GM12875 (cell line): ENCODE data around the gene INSYN1.
"Not testable (repeated sequence)": the region's sequence is repeated elsewhere in the genome, so short reads cannot be mapped to it uniquely, and the experiment has no call there.

Source experiments
- H3K4me3 ChIP-seq: one replicate; pipeline ENCODE4 v1.5.1; 2011; ENCODE audit warnings: low read depth, low read length, control low read depth
- TF ChIP-seq, protein P1 (sequence below): IDR thresholded peaks from 2 replicates; pipeline ENCODE4 v1.5.1; 2011; ENCODE audit warnings: low read depth, mild to moderate bottlenecking, control low read depth, inconsistent platforms, low read length, moderate library complexity, borderline replicate concordance; ENCODE audit not compliant: insufficient read depth

INSYN1 gene

DNA sequence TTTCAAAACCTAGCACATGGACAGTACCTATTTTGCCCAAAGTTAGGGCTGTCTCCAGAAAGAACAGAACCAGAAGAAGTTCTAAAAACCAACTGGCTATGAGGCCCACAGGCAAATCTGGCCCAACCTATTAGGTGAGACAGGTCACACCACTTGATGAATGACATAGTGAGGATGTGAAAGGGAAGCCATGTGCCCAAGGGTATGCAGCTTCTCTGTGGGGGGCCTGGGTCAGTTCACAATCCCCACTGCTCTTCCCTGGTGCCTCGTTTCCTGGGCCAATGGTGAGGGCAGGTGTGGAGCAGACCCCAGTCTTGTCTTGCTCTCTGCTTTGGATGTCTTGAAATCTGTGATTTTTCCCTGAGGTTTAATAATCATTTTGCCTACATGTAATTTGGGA is 8.9 kb downstream of the INSYN1 start:
- TF ChIP-seq, protein P1, sequence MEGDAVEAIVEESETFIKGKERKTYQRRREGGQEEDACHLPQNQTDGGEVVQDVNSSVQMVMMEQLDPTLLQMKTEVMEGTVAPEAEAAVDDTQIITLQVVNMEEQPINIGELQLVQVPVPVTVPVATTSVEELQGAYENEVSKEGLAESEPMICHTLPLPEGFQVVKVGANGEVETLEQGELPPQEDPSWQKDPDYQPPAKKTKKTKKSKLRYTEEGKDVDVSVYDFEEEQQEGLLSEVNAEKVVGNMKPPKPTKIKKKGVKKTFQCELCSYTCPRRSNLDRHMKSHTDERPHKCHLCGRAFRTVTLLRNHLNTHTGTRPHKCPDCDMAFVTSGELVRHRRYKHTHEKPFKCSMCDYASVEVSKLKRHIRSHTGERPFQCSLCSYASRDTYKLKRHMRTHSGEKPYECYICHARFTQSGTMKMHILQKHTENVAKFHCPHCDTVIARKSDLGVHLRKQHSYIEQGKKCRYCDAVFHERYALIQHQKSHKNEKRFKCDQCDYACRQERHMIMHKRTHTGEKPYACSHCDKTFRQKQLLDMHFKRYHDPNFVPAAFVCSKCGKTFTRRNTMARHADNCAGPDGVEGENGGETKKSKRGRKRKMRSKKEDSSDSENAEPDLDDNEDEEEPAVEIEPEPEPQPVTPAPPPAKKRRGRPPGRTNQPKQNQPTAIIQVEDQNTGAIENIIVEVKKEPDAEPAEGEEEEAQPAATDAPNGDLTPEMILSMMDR, result no peak
- H3K4me3 ChIP-seq, result no peak overlapping the region

DNA sequence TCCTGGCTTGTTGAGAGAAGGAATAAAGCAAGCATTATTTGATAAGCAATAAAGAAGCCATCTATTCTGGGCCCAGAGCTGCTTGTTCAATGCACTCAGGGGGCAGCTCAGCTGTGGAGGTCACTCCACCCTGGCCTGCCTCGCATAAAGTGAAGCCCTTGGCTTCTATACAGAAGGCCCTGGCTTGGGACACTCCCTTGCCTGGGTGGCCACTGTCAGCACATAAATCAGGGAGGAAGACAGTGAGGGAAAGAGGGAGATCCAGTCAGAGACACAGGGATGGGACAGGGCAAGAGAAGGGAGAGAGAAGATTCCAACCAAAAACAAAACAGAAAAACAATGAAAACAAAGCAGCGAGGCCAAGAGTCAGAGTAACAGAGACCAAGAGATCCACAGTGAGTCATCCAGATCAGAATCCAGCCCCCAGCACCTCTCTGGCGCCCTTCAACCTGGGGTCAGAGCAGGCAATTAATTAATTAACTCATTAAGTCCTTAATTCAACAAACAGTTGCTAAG is 11.8 kb downstream of the INSYN1 start:
- H3K4me3 ChIP-seq, result no peak overlapping the region
- TF ChIP-seq, protein P1, result no peak

DNA sequence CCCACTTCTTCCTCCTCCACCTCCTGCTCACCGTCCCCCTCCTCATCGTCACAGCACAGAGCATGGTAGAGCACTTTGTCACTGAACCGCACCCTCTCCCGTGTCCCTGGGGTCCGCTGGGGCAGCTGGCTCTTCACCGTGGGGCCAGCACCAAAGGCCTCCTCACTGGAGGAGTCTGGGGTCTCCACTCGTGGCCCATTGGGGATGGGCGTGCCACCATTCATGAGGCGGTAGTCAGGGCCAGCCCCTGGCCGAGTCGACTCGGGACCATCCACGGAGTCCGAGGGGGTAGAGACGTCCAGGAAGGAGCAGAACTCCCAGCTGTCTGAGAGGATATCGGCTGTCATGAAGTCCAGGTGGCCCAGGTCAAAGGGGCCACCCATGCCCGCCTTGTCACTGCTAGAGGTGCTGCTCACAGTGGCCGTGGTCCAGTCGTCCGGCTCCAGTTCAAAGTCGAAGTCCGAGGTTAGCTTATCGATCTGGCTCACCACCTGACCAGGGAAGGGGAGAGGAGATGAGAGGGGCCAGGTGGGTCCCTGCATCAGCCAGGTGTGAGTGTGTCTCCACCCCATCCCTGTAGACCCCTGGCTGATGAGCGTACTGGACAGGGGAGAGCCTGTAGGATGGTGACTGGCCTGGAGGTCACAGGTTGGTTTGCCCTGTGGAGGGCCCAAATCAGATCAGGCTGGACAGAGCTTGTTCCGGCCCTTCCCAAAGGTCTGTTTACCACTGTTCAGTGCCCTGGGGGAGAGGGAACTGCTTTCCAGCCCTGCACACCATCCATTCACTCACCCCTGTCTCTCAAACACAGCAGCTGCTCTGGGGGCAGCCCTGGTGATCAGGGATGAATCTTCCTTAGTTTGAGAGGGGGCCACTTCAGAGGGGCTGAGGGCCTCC is 12.8 kb downstream of the INSYN1 start:
- TF ChIP-seq, protein P1, result no peak

DNA sequence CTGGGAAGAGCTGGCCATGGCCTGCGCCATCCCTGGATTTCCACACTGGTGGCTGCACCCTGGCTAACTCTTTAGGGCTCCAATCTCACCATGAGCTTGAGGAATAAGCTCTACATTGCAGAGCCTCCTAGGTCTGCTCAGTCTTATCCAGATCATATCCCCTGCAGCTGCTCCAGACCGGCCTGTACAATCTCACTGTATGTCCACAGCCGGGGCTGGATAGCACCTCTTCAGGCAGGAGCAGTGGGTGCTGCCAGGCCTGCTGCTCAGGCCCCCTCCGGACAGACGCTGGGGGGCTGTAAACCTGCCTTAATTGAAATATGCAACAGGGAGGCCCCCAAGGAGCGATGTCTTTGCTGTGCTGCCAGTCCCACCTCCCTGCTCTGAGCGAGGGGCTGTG is 15.6 kb downstream of the INSYN1 start:
- no peak overlapping the region for H3K4me3 ChIP-seq
- TF ChIP-seq, protein P1, result no peak

More for the DNA sequence above, 12.8 kb downstream of the INSYN1 start:
- H3K4me3 ChIP-seq, result no peak overlapping the region

DNA sequence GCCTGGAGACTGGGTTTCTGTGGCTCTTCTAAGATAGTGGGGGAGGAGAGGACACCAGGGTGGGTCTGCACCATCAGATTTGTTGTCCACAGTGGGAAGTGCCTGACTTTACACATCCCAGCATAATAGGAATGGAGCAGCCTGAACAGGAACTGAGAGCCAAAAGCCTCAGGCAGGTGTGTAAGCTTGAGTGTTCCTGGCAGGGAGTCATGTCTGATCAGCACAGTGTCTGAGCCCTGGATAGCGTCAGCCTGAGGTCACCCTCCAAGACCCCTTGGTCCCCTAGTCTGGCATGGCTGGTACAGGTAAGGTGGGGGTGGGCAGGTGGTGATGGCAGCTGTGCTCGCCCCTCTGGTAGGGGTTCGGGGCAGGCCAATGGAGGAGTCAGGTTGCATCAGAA is 20.2 kb downstream of the INSYN1 start:
- TF ChIP-seq, protein P1, result no peak
- no peak overlapping the region for H3K4me3 ChIP-seq

DNA sequence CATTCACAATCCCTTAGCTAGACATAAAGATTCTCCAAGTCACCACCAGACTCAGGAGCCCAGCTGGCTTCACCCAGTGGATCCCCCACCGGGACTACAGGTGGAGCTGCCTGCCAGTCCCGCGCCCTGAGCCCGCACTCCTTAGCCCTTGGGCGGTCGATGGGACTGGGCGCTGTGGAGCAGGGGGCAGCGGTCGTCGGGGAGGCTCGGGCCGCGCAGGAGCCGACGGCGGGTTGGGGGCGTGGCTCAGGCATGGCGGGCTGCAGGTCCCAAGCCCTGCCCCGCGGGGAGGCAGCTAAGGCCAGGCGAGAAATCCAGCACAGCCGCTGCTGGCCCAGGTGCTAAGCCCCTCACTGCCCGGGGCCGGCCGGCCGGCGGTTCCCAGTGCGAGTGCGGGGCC is 21.1 kb downstream of the INSYN1 start:
- not testable (repeated sequence) for H3K4me3 ChIP-seq

DNA sequence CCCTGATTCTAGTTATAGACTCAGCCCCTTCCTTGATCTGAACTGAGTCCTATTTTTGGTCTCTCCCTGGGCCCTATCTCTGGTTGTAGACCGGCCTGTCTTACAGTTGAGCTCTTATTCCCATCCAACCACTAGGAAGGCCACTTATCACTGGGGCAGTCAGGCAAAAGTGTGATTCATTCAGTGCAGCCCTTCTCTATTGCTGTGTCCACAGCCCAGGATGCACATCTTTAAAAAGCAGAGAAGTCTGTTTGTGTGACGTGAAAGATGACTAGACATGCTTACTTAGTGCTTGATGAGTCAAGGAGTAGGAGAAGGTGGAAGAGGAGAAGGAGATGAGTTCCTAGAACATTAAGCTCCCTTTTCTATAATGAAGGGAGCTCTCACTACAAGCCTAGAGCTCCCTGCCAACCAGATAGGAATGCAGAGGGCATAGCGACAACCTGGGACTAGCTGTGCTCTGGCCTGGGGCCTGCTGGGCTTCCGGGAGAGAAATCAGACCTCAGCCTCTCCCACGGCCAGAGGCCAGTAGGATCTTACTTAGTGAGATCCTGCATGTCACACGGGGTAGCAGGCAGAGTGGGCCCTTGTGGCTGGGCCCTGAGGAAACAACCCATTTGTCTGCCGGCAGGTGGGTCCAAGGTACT is 25.7 kb downstream of the INSYN1 start:
- no peak overlapping the region for H3K4me3 ChIP-seq
- TF ChIP-seq, protein P1, result no peak
